Muscle layer of colon (tissue), 2 donors: ENCODE measurements around the gene KCNJ10.

Experiments used
- H3K27ac ChIP-seq: one replicate; pipeline ENCODE4 v1.7.0; 2013; ENCODE audit warnings: low read depth, mild to moderate bottlenecking, low read length, moderate library complexity
- H3K27me3 ChIP-seq, 2 donors: one replicate each; pipeline ENCODE4 v1.7.0; 2013; ENCODE audit warnings: low read length in 2 of 2, mild to moderate bottlenecking in 2 of 2; ENCODE audit not compliant: insufficient read depth in 2 of 2, control insufficient read depth in 1 of 2
- H3K36me3 ChIP-seq: one replicate; pipeline ENCODE4 v1.7.0; 2013; ENCODE audit warnings: mild to moderate bottlenecking, low read length; ENCODE audit not compliant: insufficient read depth
- H3K4me1 ChIP-seq: one replicate; pipeline ENCODE4 v1.7.0; 2013; ENCODE audit warnings: mild to moderate bottlenecking, low read length; ENCODE audit not compliant: insufficient read depth
- H3K4me3 ChIP-seq, 2 donors: one replicate each; pipeline ENCODE4 v1.7.0; 2013; ENCODE audit warnings: low read length in 2 of 2, low read depth in 1 of 2, mild to moderate bottlenecking in 1 of 2, moderate library complexity in 1 of 2
- H3K9ac ChIP-seq: one replicate; pipeline ENCODE4 v1.7.0; 2013; ENCODE audit warnings: low read length
- H3K9me3 ChIP-seq: one replicate; pipeline ENCODE4 v1.7.0; 2013; ENCODE audit warnings: mild to moderate bottlenecking, low read length
- donor health status: abdominal sarcoma.
- donor health status: Adenocarcinoma of cecum.

The KCNJ10 gene

DNA sequence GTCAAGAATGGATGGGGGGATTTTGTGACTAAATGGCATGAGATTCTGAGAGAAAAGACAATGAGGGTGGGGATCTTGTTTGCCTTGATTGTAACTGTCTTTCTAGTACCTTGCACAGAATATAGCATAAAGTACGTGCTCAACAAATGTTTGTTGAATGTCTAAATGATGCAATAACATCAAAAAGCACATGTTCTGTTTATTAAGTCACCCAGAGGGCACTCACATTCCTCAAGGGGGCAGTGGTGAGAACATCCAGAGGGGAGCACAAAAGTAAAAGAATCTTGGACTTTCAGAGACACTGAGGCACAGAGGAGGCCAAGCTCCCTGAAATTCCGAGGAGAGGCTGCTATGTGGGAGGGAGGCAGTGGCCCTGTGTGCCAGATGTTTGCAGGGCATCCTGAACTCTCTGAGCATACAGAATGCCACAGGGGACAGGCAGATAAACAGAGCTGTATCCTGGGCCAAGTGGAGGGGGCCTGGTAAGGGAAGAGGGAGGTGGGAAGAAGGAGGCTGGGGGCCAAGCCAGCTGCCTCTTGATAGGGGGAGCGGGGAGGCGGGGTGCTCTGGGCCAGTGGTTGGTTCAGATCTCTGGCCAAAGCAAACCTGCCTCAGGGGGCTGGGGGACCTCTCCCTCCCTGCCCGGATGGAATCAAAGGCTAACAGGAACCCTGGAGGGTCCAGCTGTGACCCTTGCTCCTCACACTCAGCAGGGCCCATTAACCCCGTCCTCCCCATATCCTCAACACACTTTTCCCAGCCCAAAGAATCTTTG, 39.1 kb upstream of the KCNJ10 start:
- H3K4me3 ChIP-seq: no peak overlapping the region
- H3K27ac ChIP-seq: no peak overlapping the region
- H3K9ac ChIP-seq: no peak overlapping the region
- no peaks in the 10 kb centered on the region for H3K9me3 ChIP-seq
- peaks cover 18% of the 10 kb centered on the region for H3K4me1 ChIP-seq
- no peaks in the 10 kb centered on the region for H3K27me3 ChIP-seq
- H3K36me3 ChIP-seq: no peaks in the 10 kb centered on the region

DNA sequence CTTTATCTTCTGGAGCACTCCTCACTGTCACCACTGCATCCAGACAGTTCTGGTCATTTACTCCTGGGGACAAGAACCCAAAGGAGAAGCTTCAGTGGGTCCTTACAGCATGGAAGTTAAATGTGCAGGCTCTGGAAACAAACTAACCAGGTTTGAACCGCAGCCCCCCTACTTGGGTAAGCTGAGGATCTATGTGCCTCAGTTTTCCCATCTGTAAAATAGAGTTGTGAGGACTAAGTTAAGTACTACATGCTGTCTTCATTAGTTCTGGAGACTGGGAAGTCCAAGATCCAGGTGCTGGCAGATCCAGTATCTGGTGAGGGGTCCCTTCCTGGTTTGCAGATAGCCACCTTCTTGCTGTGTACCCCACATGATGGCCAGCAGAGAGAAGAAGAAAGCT, 37.6 kb upstream of the KCNJ10 start:
- Histone ChIP-seq H3K4me1 (peaks cover 26% of the 10 kb centered on the region), H3K9me3 (no peaks in the 10 kb centered on the region), H3K27me3 (no peaks in the 10 kb centered on the region), H3K4me3 (no peak overlapping the region), H3K36me3 (no peaks in the 10 kb centered on the region), H3K9ac (no peak overlapping the region), H3K27ac (no peak overlapping the region)

DNA sequence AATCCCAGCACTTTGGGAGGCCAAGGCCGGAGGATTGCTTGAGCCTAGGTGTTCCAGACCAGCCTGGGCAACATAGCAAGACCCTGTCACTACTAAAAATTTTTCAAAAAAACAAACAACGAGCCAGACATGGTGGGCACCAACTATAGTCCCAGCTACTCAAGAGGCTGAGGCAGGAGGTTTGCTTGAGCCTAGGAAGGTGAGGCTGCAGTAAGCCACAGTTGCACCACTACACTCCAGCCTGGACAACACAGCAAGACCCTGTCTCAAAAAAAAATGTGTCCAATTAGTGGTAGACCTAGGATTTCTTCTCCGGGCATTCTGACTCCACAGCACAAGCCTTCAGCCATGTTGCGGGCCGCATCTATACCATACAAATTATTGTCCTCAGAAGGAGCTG, 35.2 kb upstream of the KCNJ10 start:
- no peaks in the 10 kb centered on the region for H3K9me3 ChIP-seq
- no peak overlapping the region for H3K4me3 ChIP-seq
- no peaks in the 10 kb centered on the region for H3K27me3 ChIP-seq
- H3K36me3 ChIP-seq: no peaks in the 10 kb centered on the region
- H3K4me1 ChIP-seq: peaks cover 45% of the 10 kb centered on the region
- no peak overlapping the region for H3K9ac ChIP-seq
- no peak overlapping the region for H3K27ac ChIP-seq

DNA sequence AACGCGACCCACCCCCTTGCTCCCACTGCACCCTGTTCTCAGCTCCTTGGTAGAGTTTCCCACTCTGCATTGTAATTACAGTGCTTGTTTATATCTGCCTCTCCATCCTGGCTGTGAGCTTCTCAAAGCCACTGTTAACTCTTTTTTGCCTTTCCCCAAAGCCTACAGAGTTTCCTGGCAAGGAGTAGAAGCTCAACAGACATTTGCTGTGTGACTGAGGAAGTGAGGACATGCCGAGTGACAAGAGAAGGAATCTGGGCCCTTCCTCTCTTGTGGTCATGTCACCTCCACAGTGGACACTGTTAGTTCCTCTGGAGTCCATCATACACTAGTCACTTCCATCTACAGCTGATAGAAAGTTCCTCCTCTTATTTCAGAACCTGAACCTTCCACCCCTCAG, 34.5 kb upstream of the KCNJ10 start:
- Histone ChIP-seq H3K9ac (peak overlapping the region; percentile 32), H3K4me1 (peaks cover 48% of the 10 kb centered on the region), H3K27me3 (no peaks in the 10 kb centered on the region), H3K27ac (peak overlapping the region; percentile 12), H3K36me3 (no peaks in the 10 kb centered on the region), H3K4me3 (no peak overlapping the region), H3K9me3 (no peaks in the 10 kb centered on the region)

DNA sequence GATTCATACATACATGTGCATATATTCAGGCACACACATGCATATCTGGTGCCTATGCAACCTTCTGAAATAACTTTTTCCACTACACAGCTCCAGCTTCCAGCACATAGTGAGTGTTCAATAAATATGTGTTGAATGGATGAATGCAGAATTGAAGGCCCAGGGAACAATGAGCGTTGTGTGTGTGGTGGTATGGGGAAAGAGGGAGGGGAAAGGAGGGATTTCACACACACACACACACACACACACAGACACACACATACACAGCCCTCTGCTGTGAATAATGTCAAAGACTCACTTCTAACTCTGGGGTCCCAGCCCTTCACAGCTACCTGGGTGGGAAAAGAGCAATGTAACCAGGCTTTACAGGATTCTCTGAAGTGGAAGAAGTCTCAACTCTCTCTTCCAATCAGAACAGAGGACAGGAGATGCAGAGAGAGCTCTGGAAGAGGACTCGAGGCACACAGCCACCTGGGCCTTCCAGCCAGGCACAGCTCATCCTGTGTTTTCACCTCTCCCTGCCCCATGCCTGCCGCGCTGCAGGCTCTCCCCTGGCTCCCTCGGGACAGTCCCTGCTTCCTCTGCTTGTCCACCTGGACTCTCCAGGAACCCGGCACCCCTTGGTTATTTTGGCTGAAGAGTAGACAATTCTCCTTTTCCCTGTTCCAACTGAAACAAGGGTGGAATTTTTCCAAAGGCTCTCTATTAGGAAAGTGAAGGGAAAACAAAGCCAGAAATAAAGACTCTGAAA, 33.9 kb upstream of the KCNJ10 start:
- Histone ChIP-seq H3K27me3 (no peaks in the 10 kb centered on the region), H3K9ac (no peak overlapping the region), H3K9me3 (no peaks in the 10 kb centered on the region), H3K4me1 (peaks cover 53% of the 10 kb centered on the region), H3K27ac (peak overlapping the region; percentile 12), H3K36me3 (no peaks in the 10 kb centered on the region), H3K4me3 (no peak overlapping the region)

DNA sequence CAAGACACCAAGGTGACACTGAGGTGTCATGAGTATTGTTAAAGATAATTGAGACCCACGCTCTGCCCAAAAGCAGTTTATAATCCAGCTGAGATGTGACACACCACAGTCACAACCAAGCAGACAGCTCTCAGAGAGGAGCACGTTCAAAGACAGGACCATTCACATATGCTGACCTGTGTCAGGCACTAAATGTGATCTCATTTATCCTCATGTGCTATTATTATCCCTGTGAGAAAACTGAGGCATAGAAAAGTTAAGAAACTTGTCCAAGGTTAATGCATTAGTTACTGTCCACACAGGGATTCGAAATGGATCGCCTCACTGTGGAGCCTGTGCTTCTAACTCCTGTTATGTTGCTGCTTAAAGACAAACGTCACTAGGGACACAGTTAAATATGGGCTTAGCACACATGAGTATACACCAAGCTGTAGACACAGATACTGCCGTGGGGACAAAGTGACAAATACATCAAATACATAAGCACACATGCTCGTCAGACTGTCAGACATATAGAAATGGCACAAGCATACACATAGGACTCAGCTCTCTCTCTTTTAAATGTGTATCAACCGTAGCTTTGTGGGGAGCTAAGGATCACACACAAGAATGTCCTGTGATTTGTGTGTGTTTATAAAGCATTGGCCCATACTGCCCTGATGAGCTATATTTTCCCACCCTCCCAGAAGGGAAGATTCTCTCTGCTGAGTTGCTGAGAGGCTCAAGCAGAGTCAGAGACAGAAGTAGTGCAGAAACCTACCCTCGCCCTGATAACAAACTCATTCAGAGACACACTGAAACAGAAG, 32.0 kb upstream of the KCNJ10 start:
- H3K27ac ChIP-seq: peak overlapping the region; percentile 87
- H3K36me3 ChIP-seq: no peaks in the 10 kb centered on the region
- peaks cover 63% of the 10 kb centered on the region for H3K4me1 ChIP-seq
- H3K4me3 ChIP-seq: peak overlapping the region in 1 of 2 donors; percentile 5
- H3K9me3 ChIP-seq: no peaks in the 10 kb centered on the region
- no peaks in the 10 kb centered on the region for H3K27me3 ChIP-seq
- peak overlapping the region; percentile 57 for H3K9ac ChIP-seq

DNA sequence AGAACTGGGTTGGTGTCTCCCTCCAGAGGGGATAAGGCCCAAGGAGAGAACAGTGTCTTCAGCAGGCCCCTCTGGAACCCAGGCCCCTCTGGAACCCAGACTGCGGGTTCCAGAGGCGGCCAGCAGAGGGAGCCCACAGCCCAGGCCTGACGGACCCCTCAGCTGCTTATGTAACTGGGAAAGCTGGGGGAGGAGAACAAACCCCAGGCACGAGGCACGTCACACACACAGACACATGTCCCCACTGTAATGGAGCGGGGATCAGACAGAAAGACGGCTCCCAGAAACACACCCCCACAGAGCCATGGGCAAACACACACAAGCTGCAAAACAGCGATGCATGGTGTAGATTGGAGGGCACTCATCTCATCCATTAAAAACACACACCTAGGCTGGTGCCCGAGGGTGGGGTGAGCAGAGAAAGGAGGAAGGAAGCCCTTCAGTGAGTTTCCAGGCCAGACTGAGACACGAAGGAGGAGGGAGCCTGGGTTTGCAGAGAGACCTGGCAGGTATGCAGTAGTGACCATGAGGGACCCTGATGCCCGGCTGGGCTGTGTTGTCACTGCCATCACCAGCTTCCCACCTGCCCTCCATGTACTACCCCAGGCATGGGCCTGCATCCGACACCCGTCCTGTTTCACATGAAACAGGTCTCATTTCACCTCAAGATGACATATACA, 31.2 kb upstream of the KCNJ10 start:
- H3K4me1 ChIP-seq: peaks cover 70% of the 10 kb centered on the region
- H3K27ac ChIP-seq: peak overlapping the region; percentile 87
- no peaks in the 10 kb centered on the region for H3K27me3 ChIP-seq
- H3K4me3 ChIP-seq: peak overlapping the region in 1 of 2 donors; percentile 5
- no peaks in the 10 kb centered on the region for H3K36me3 ChIP-seq
- H3K9ac ChIP-seq: peak overlapping the region; percentile 57
- no peaks in the 10 kb centered on the region for H3K9me3 ChIP-seq

DNA sequence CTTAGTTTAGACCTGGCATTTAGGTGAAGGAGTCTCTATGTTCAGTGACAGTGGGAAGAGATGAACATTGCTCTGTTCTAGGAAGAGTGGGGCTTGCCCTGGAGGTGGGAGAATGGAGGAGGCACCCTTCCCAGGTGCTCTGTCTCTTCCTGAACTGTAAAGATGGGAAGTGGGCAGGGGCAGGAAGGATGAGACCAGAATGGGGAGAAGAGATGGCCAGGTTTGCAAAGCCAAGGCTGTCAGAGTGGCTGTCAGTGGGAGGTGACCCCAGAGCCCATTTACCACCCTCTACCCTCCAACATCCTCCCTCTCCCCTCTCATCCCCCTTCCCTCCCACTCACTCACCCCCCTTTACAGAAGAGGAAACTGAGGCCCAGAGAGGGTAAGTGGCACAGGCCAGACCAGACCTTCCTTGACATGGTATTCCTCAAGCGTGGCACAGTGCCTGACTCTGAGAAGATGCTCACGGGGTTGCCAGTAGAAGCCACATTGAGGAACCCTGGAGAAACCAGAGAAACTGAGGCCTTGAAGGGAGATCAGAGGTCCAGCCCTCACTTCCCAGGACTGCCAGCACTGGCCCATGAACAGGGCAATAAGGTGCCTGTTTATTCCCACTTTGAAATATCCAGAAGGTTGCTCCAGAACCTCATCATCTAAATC, 29.9 kb upstream of the KCNJ10 start:
- peak overlapping the region; percentile 84 for H3K9ac ChIP-seq
- no peaks in the 10 kb centered on the region for H3K27me3 ChIP-seq
- no peaks in the 10 kb centered on the region for H3K9me3 ChIP-seq
- H3K27ac ChIP-seq: peak overlapping the region; percentile 94
- no peak overlapping the region for H3K4me3 ChIP-seq
- H3K36me3 ChIP-seq: no peaks in the 10 kb centered on the region
- H3K4me1 ChIP-seq: peaks cover 70% of the 10 kb centered on the region

DNA sequence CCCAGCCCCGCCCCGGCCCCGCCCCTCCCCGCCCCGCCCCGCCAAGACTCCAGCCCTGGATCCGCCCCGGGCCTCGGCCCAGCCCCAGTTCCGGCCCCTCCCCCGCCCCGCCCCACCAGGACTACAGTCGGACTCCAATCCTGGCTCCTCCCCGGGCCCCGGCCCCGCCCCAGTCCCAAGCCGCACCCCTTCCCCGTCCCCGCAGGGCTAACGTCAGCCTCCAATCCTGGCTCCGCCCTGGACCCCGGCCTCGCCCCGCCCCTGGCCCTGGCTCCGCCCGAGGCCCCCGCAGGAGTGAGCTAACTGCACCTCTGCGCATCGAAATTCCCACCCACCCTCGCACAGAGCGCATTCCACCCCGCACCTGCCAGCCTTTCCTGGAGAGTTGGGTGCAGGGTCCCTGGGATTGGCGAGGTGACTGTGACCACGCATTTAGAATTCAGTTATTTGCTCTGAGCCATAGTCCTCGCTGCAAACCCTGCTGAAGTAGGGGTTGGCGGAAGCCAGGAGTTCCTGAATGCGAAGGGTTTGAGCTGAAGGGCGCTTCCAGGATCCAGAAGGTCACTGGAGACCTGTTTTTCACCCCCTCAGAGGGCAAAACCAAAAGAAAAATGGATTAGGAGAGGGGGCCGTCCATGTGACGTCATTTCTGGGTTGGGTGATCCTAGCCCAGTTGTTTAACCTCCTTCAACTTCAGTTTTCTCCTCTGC, 29.0 kb upstream of the KCNJ10 start:
- Histone ChIP-seq H3K9me3 (no peaks in the 10 kb centered on the region), H3K4me3 (peak overlapping the region; percentile 38 to 68), H3K9ac (peak overlapping the region; percentile 84), H3K36me3 (peaks cover 2% of the 10 kb centered on the region), H3K27ac (peak overlapping the region; percentile 94), H3K27me3 (no peaks in the 10 kb centered on the region), H3K4me1 (peaks cover 62% of the 10 kb centered on the region)
